ENCODE measurements around the gene SCYL1. TPM values are rescaled to one million over a fixed set of nuclear protein-coding genes. Genes with fewer than 3 reads are reported as not detected.

Gene SCYL1
- total and polyA plus RNA-seq, 12 donors, result 52.3 to 395 (median 148) TPM

- peak overlapping the region in 1 of 4 donors; percentile 58 for H3K4me3 ChIP-seq
- peaks cover 0 to 23% of the 10 kb centered on the region in 2 donors for H3K36me3 ChIP-seq (replicated peaks in 1 of 2)
- H3K27ac ChIP-seq, result peak overlapping the region; percentile 60 to 93 (median 84)
- DNase-seq, result peak in 1 of 7 donors; percentile 36
- H3K4me1 ChIP-seq (replicated peaks in 1 of 2), result peaks cover 20 to 26% of the 10 kb centered on the region in 2 donors
- TF ChIP-seq POLR2A (IDR thresholded peaks at IDR 0.05) (no peak), CTCF (IDR thresholded peaks at IDR 0.05) (peak in 2 of 6 experiments; percentile 7 to 30)
- WGBS, 4 donors, result 25 to 50% (median 42%) methylated on average over 8 to 18 of the region's 18 CpGs
- no peaks in the 10 kb centered on the region for H3K27me3 ChIP-seq
- H3K9me3 ChIP-seq (replicated peaks in 1 of 3), result no peaks in the 10 kb centered on the region
- intact Hi-C loops (cut with DNase I), result no loop called here
Observed at GRCh38 chr11:65541093-65541982, 16.5 kb downstream of the SCYL1 start.

- no peak overlapping the region for H3K4me3 ChIP-seq
- 90 to 96% (median 90%) methylated on average over 2 to 3 of the region's 3 CpGs for WGBS, 4 donors
- TF ChIP-seq CTCF (IDR thresholded peaks at IDR 0.05), result no peak
- TF ChIP-seq POLR2A (IDR thresholded peaks at IDR 0.05), result no peak
- intact Hi-C loops (cut with DNase I), result no loop called here
- no peaks in the 10 kb centered on the region for H3K9me3 ChIP-seq (replicated peaks in 1 of 3)
- peaks cover 0 to 21% of the 10 kb centered on the region in 2 donors for H3K36me3 ChIP-seq (replicated peaks in 1 of 2)
- no peak overlapping the region for H3K27ac ChIP-seq
- no peak for DNase-seq
- H3K4me1 ChIP-seq (replicated peaks in 1 of 2), result peaks cover 20 to 26% of the 10 kb centered on the region in 2 donors
- H3K27me3 ChIP-seq, result no peaks in the 10 kb centered on the region
Observed at GRCh38 chr11:65542738-65543390, 18.0 kb downstream of the SCYL1 start.

- intact Hi-C loops (cut with DNase I), result no loop called here
- no peak for DNase-seq
- TF ChIP-seq CTCF (IDR thresholded peaks at IDR 0.05), result no peak
- no peak for TF ChIP-seq POLR2A (IDR thresholded peaks at IDR 0.05)
- Histone ChIP-seq H3K36me3 (replicated peaks in 1 of 2) (peaks cover 0 to 32% of the 10 kb centered on the region in 2 donors), H3K4me1 (replicated peaks in 1 of 2) (peaks cover 5 to 10% of the 10 kb centered on the region in 2 donors), H3K27ac (no peak overlapping the region), H3K9me3 (replicated peaks in 1 of 3) (no peaks in the 10 kb centered on the region), H3K27me3 (no peaks in the 10 kb centered on the region), H3K4me3 (no peak overlapping the region)
- WGBS, 4 donors, result 82 to 88% (median 86%) methylated on average over 4 of the region's 4 CpGs
Observed at GRCh38 chr11:65545853-65546216, 21.0 kb downstream of the SCYL1 start.

- Histone ChIP-seq H3K9me3 (replicated peaks in 1 of 3) (no peaks in the 10 kb centered on the region), H3K27ac (peak overlapping the region in 1 of 5 donors; percentile 15)
Observed at GRCh38 chr11:65546217-65546958, 21.5 kb downstream of the SCYL1 start.

More at GRCh38 chr11:65546217-65546958, 21.5 kb downstream of the SCYL1 start:
- Histone ChIP-seq H3K4me3 (peak overlapping the region in 1 of 4 donors; percentile 13), H3K36me3 (replicated peaks in 1 of 2) (peaks cover 0 to 37% of the 10 kb centered on the region in 2 donors), H3K27me3 (no peaks in the 10 kb centered on the region), H3K4me1 (replicated peaks in 1 of 2) (peaks cover under 1 to 5% of the 10 kb centered on the region in 2 donors)
- peak in 6 of 7 donors; percentile 60 to 89 (median 74) for DNase-seq
- 49 to 67% (median 51%) methylated on average over 29 to 64 of the region's 64 CpGs for WGBS, 4 donors
- TF ChIP-seq POLR2A (IDR thresholded peaks at IDR 0.05) (no peak), CTCF (IDR thresholded peaks at IDR 0.05) (no peak)
- intact Hi-C loops (cut with DNase I), result no loop called here
